OCI-LY7 (cell line): ENCODE results near the gene PTPRT. TPM values are rescaled to one million over a fixed set of nuclear protein-coding genes. Genes with fewer than 3 reads are reported as not detected.

ENCODE experiments used
- BruUV-seq: library from RNA; stranded (reverse); fragments of 400-500 nt; replicated peaks from 2 replicates; lab custom pipeline; 2021; lab: Mats Ljungman, UMichigan
- CTCF ChIA-PET: fragments of 300-600 bp; sonication (Branson Sonifier 250); formaldehyde crosslinking; loops from one replicate; lab custom pipeline; 2022; ENCODE audit warnings: antibody characterized with exemption; ENCODE audit not compliant: unreplicated experiment; lab: Charles Lee
- POLR2A ChIA-PET: fragments of 300-600 bp; sonication (Branson Sonifier 250); formaldehyde crosslinking; loops from one replicate; lab custom pipeline; 2022; ENCODE audit warnings: antibody characterized with exemption; lab: Charles Lee
- DNase-seq: peaks from one replicate; pipeline ENCODE4 v3.0.0-alpha.2; 2015; ENCODE audit warnings: low spot score
- H2AFZ ChIP-seq: fragments of 200-600 bp; sonication (generic), shearing (Covaris generic); 2 replicates; pipeline ENCODE4 v1.6.1; 2014; ENCODE audit warnings: mild to moderate bottlenecking, antibody characterized with exemption, low read length, moderate library complexity
- H3K27ac ChIP-seq: fragments of 200-600 bp; sonication (generic); 2 replicates; pipeline ENCODE4 v1.5.1; 2014; ENCODE audit warnings: mixed run types, low read depth, mild to moderate bottlenecking, moderate library complexity, low read length, inconsistent platforms; ENCODE audit not compliant: poor library complexity, severe bottlenecking
- H3K36me3 ChIP-seq: fragments of 200-600 bp; sonication (generic); 2 replicates; pipeline ENCODE4 v1.6.1; 2014; ENCODE audit warnings: mild to moderate bottlenecking, antibody characterized with exemption, low read length, moderate library complexity, mixed read lengths; ENCODE audit not compliant: insufficient read depth
- H3K4me1 ChIP-seq: fragments of 200-600 bp; sonication (generic); 2 replicates; pipeline ENCODE4 v1.5.1; 2014; ENCODE audit warnings: mild to moderate bottlenecking, low read length; ENCODE audit not compliant: insufficient read depth, poor library complexity, severe bottlenecking
- H3K4me2 ChIP-seq: fragments of 200-600 bp; sonication (generic); 2 replicates; pipeline ENCODE4 v1.6.1; 2014; ENCODE audit warnings: mild to moderate bottlenecking, low read length
- H3K4me3 ChIP-seq: fragments of 200-600 bp; sonication (generic); 2 replicates; pipeline ENCODE4 v1.5.1; 2014; ENCODE audit warnings: mild to moderate bottlenecking, low read depth, low read length; ENCODE audit not compliant: poor library complexity, severe bottlenecking
- H3K79me2 ChIP-seq: fragments of 200-600 bp; sonication (generic); 2 replicates; pipeline ENCODE4 v1.6.1; 2016; ENCODE audit warnings: low read depth, mild to moderate bottlenecking, low read length, moderate library complexity, mixed read lengths; ENCODE audit not compliant: insufficient read depth
- H3K9me2 ChIP-seq: fragments of 200-600 bp; sonication (generic); 2 replicates; pipeline ENCODE4 v1.6.1; 2016; ENCODE audit warnings: mild to moderate bottlenecking, low read length, mixed read lengths; ENCODE audit not compliant: insufficient read depth
- H3K9me3 ChIP-seq: fragments of 200-600 bp; sonication (generic); 2 replicates; pipeline ENCODE4 v1.6.1; 2014; ENCODE audit warnings: mild to moderate bottlenecking, mixed run types, low read length, mixed read lengths
- H4K20me1 ChIP-seq: fragments of 200-600 bp; sonication (generic); 2 replicates; pipeline ENCODE4 v1.6.1; 2014; ENCODE audit warnings: mild to moderate bottlenecking, antibody characterized with exemption, low read length, moderate library complexity, mixed read lengths; ENCODE audit not compliant: insufficient read depth
- CTCF ChIP-seq: fragments of 200-600 bp; sonication (generic); conservative IDR thresholded peaks from 2 replicates; pipeline ENCODE4 v1.5.1; 2014; ENCODE audit warnings: mild to moderate bottlenecking, antibody characterized with exemption, low read length, moderate library complexity, mixed read lengths
- EZH2phosphoT487 ChIP-seq: fragments of 200-600 bp; sonication (generic); IDR thresholded peaks from 2 replicates; pipeline ENCODE4 v1.6.1; 2018; ENCODE audit warnings: low read depth, borderline replicate concordance, mild to moderate bottlenecking, mixed run types, antibody characterized with exemption, low read length, moderate library complexity, mixed read lengths
- intact Hi-C: fragments of 100-400 bp; cut with micrococcal nuclease; formaldehyde crosslinking; loops from one replicate; pipeline ENCODE4 v1.10.0; 2022; ENCODE audit not compliant: unreplicated experiment
- total RNA-seq, 2 experiments: library from RNA; depleted of rRNA in 1 of 2; stranded (reverse); fragments of >200 nt in 1 of 2; shearing (Covaris generic) in 1 of 2; gene quantifications; 2 replicates each; pipeline ENCODE4 v1.2.3, GENCODE V29; 2014 to 2022

Gene PTPRT
- total RNA-seq, 2 experiments from 2014 or later: not detected

GRCh38 chr20:42701948-42702347, 487.8 kb downstream of the PTPRT start:
- POLR2A ChIA-PET: interaction anchor here (0.6 kb wide), 1 partner anchor 1545 kb away, joined by 4 read pairs; the partner anchor contains the start of gene GDAP1L1
- Histone ChIP-seq H4K20me1 (no peaks in the 10 kb centered on the region), H3K4me3 (no peak overlapping the region), H3K4me1 (no peaks in the 10 kb centered on the region), H3K9me2 (no peaks in the 10 kb centered on the region), H2AFZ (no peak overlapping the region), H3K36me3 (no peaks in the 10 kb centered on the region), H3K4me2 (no peak overlapping the region), H3K79me2 (no peaks in the 10 kb centered on the region), H3K9me3 (no peaks in the 10 kb centered on the region), H3K27ac (no peak overlapping the region)
- CTCF ChIA-PET: no interaction called here
- DNase-seq: no peak
- BruUV-seq: no TSS peak
- intact Hi-C loops: no loop called here
- no peak for TF ChIP-seq CTCF
- no peak for TF ChIP-seq EZH2phosphoT487

GRCh38 chr20:42700372-42700771, 489.3 kb downstream of the PTPRT start:
- ChIA-PET CTCF (no interaction called here), POLR2A (no interaction called here)
- no peak overlapping the region for H3K27ac ChIP-seq
- H4K20me1 ChIP-seq: no peaks in the 10 kb centered on the region
- no peaks in the 10 kb centered on the region for H3K79me2 ChIP-seq
- no peaks in the 10 kb centered on the region for H3K36me3 ChIP-seq
- no peak for DNase-seq
- no peak overlapping the region for H2AFZ ChIP-seq
- no peaks in the 10 kb centered on the region for H3K9me3 ChIP-seq
- intact Hi-C loops: no loop called here
- H3K4me2 ChIP-seq: no peak overlapping the region
- H3K4me1 ChIP-seq: no peaks in the 10 kb centered on the region
- no peak overlapping the region for H3K4me3 ChIP-seq
- no peaks in the 10 kb centered on the region for H3K9me2 ChIP-seq
- TF ChIP-seq CTCF (no peak), EZH2phosphoT487 (no peak)
- BruUV-seq: no TSS peak

GRCh38 chr20:42697962-42698361, 491.7 kb downstream of the PTPRT start:
- TF ChIP-seq EZH2phosphoT487: no peak
- no peak for TF ChIP-seq CTCF
- intact Hi-C loops: no loop called here
- Histone ChIP-seq H3K4me1 (no peaks in the 10 kb centered on the region), H3K4me3 (no peak overlapping the region), H3K36me3 (no peaks in the 10 kb centered on the region), H4K20me1 (no peaks in the 10 kb centered on the region), H2AFZ (no peak overlapping the region), H3K27ac (no peak overlapping the region), H3K9me3 (no peaks in the 10 kb centered on the region), H3K4me2 (no peak overlapping the region), H3K79me2 (no peaks in the 10 kb centered on the region), H3K9me2 (no peaks in the 10 kb centered on the region)
- BruUV-seq: no TSS peak
- DNase-seq: no peak
- ChIA-PET POLR2A (no interaction called here), CTCF (no interaction called here)
